CD14-positive monocyte (primary cell): ENCODE measurements around the gene COL5A3. TPM values are rescaled to one million over a fixed set of nuclear protein-coding genes. Genes with fewer than 3 reads are reported as not detected.
A peak's percentile ranks its signal among the peaks of the same experiment; 100 is the strongest.

ENCODE experiments used
- DNase-seq, 3 donors: peaks; one replicate each; pipeline ENCODE4 v3.0.0-alpha.2; 2011 to 2022
- H2AFZ ChIP-seq: 2 replicates; pipeline ENCODE4 v1.6.0; 2012; ENCODE audit warnings: mild to moderate bottlenecking, low read depth, low read length, inconsistent platforms; ENCODE audit not compliant: insufficient read depth, poor library complexity, severe bottlenecking
- H3K27ac ChIP-seq, 2 donors: 1 replicate in 1 of 2; 2 replicates in 1 of 2; pipeline ENCODE4 v1.5.1; 2012 to 2013; ENCODE audit warnings: low read length in 2 of 2, control low read depth in 1 of 2, inconsistent platforms in 1 of 2, low read depth in 1 of 2, mild to moderate bottlenecking in 1 of 2
- H3K27me3 ChIP-seq, 2 donors: one replicate each; pipeline versions ENCODE4 v1.6.0 to v1.6.1; 2011 to 2013; ENCODE audit warnings: low read length in 2 of 2; ENCODE audit not compliant: control insufficient read depth in 2 of 2, insufficient read depth in 2 of 2
- H3K36me3 ChIP-seq, 2 donors: replicated peaks in 1 of 2; 1 replicate in 1 of 2; 2 replicates in 1 of 2; pipeline versions ENCODE4 v1.5.1 to v1.6.1; 2012 to 2013; ENCODE audit warnings: low read length in 2 of 2, control low read depth in 1 of 2, inconsistent platforms in 1 of 2, mild to moderate bottlenecking in 1 of 2; ENCODE audit not compliant: insufficient read depth in 2 of 2, control insufficient read depth in 1 of 2
- H3K4me1 ChIP-seq, 2 donors: 1 replicate in 1 of 2; 2 replicates in 1 of 2; pipeline versions ENCODE4 v1.5.1 to v1.6.1; 2012 to 2013; ENCODE audit warnings: low read length in 2 of 2, control low read depth in 1 of 2, inconsistent platforms in 1 of 2, mild to moderate bottlenecking in 1 of 2, moderate library complexity in 1 of 2; ENCODE audit not compliant: insufficient read depth in 2 of 2, control insufficient read depth in 1 of 2
- H3K4me2 ChIP-seq: replicated peaks from 2 replicates; pipeline ENCODE3; 2012; ENCODE audit warnings: low read length, moderate library complexity, mild to moderate bottlenecking; ENCODE audit not compliant: poor library complexity, severe bottlenecking; ENCODE audit errors: extremely low read depth
- H3K4me3 ChIP-seq, 3 experiments: fragments of 200-600 bp in 1 of 3; sonication (generic) in 1 of 3; replicated peaks in 1 of 3; 1 replicate in 2 of 3; 2 replicates in 1 of 3; pipeline ENCODE4 v1.5.1; 2011 to 2013; ENCODE audit warnings: low read length in 3 of 3, mild to moderate bottlenecking in 3 of 3, control low read depth in 2 of 3, low read depth in 2 of 3, inconsistent platforms in 1 of 3, moderate library complexity in 1 of 3
- H3K79me2 ChIP-seq: 2 replicates; pipeline ENCODE4 v1.6.0; 2012; ENCODE audit warnings: mild to moderate bottlenecking, control low read depth, inconsistent platforms, low read length, moderate library complexity; ENCODE audit not compliant: insufficient read depth
- H3K9ac ChIP-seq: 2 replicates; pipeline ENCODE4 v1.6.0; 2017; ENCODE audit warnings: low read length, mild to moderate bottlenecking; ENCODE audit not compliant: insufficient read depth, poor library complexity, severe bottlenecking
- H3K9me3 ChIP-seq, 2 donors: replicated peaks in 1 of 2; 1 replicate in 1 of 2; 2 replicates in 1 of 2; pipeline versions ENCODE4 v1.5.1 to v1.6.1; 2012 to 2013; ENCODE audit warnings: low read length in 2 of 2, control low read depth in 1 of 2; ENCODE audit not compliant: control insufficient read depth in 1 of 2, insufficient read depth in 1 of 2
- H4K20me1 ChIP-seq: 2 replicates; pipeline ENCODE4 v1.6.0; 2012; ENCODE audit warnings: mild to moderate bottlenecking, low read length, control low read depth, moderate library complexity; ENCODE audit not compliant: insufficient read depth
- H3K27ac Mint-ChIP-seq, 7 donors: one replicate each; pipeline ENCODE4 v1.8.0; 2020; ENCODE audit warnings: mild to moderate bottlenecking in 7 of 7, mixed read lengths in 7 of 7, moderate library complexity in 6 of 7, inconsistent platforms in 2 of 7
- H3K27me3 Mint-ChIP-seq, 3 donors: one replicate each; pipeline ENCODE4 v1.8.0; 2021 to 2022; ENCODE audit warnings: low read depth in 3 of 3, mild to moderate bottlenecking in 3 of 3, mixed read lengths in 3 of 3, moderate library complexity in 3 of 3, inconsistent platforms in 1 of 3
- H3K36me3 Mint-ChIP-seq, 2 donors: one replicate each; pipeline ENCODE4 v1.8.0; 2020; ENCODE audit warnings: mixed read lengths in 2 of 2, inconsistent platforms in 1 of 2, mild to moderate bottlenecking in 1 of 2
- H3K4me1 Mint-ChIP-seq: one replicate; pipeline ENCODE4 v1.8.0; 2020; ENCODE audit warnings: mild to moderate bottlenecking, mixed read lengths
- H3K4me3 Mint-ChIP-seq, 2 donors: one replicate each; pipeline ENCODE4 v1.8.0; 2020; ENCODE audit warnings: mild to moderate bottlenecking in 2 of 2, mixed read lengths in 2 of 2, moderate library complexity in 1 of 2
- H3K9me3 Mint-ChIP-seq, 7 donors: one replicate each; pipeline ENCODE4 v1.8.0; 2020 to 2022; ENCODE audit warnings: mixed read lengths in 7 of 7, mild to moderate bottlenecking in 6 of 7, moderate library complexity in 6 of 7, inconsistent platforms in 2 of 7
- CTCF ChIP-seq: fragments of 200-600 bp; IDR thresholded peaks from one replicate; pipeline ENCODE4 v1.8.0; 2022; ENCODE audit warnings: antibody characterized with exemption, mild to moderate bottlenecking
- WGBS: methylation state at CpG from one replicate; pipeline ENCODE4 v1.1.5; 2013; ENCODE audit warnings: missing lambda C conversion rate; ENCODE audit not compliant: insufficient coverage; 5-methylcytosine and 5-hydroxymethylcytosine counted together
- intact Hi-C, 2 donors: fragments of 100-400 bp; cut with micrococcal nuclease; formaldehyde crosslinking; loops; one replicate each; pipeline versions ENCODE4 v1.15.0 to v1.15.1; 2023
- polyA plus RNA-seq, 3 donors: library from polyadenylated mRNA; depleted of rRNA in 1 of 3; unstranded in 2 of 3; stranded (reverse) in 1 of 3; fragments of 300-500 nt in 2 of 3; fragments of >200 nt in 1 of 3; fragmentation: Illumina TruSeq in 2 of 3; gene quantifications; 1 replicate in 2 of 3; 2 replicates in 1 of 3; pipeline ENCODE4 v1.2.3, GENCODE V29; 2012 to 2021

The COL5A3 gene
- polyA plus RNA-seq, 3 donors = not detected

GRCh38 chr19:10013834-10014618, 3.7 kb upstream of the COL5A3 start:
- intact Hi-C loops = no loop called here
- no peaks in the 10 kb centered on the region for H3K79me2 ChIP-seq
- no CpG with 5 or more reads among the region's 6 CpGs for WGBS
- no peak overlapping the region for H3K4me2 ChIP-seq
- Mint-ChIP-seq H3K4me3 (no peak overlapping the region), H3K4me1 (peaks cover 6% of the 10 kb centered on the region), H3K9me3 (peaks cover 0 to 9% (median 2%) of the 10 kb centered on the region in 7 donors), H3K36me3 (peaks cover 0 to 3% of the 10 kb centered on the region in 2 donors), H3K27me3 (peaks cover 32 to 47% (median 39%) of the 10 kb centered on the region in 3 donors), H3K27ac (no peak overlapping the region)
- H3K9me3 ChIP-seq = no peaks in the 10 kb centered on the region
- no peak overlapping the region for H2AFZ ChIP-seq
- no peaks in the 10 kb centered on the region for H3K36me3 ChIP-seq
- DNase-seq = no peak
- H3K4me3 ChIP-seq = no peak overlapping the region
- H3K9ac ChIP-seq = no peak overlapping the region
- TF ChIP-seq CTCF = no peak
- H3K27ac ChIP-seq = no peak overlapping the region
- H3K4me1 ChIP-seq = no peaks in the 10 kb centered on the region
- no peaks in the 10 kb centered on the region for H4K20me1 ChIP-seq
- H3K27me3 ChIP-seq = peaks cover 15 to 29% of the 10 kb centered on the region in 2 donors

GRCh38 chr19:10013316-10013715, 3.0 kb upstream of the COL5A3 start, which contains the start of gene RDH8:
RDH8 (plus strand) TSS chr19:10013483; CDS start chr19:10013498, 15 bp downstream.
- H3K9me3 Mint-ChIP-seq = peaks cover 0 to 9% (median 4%) of the 10 kb centered on the region in 7 donors
- H3K36me3 ChIP-seq = no peaks in the 10 kb centered on the region
- no peak within 1 kb of the TSS for H3K9ac ChIP-seq
- 76% methylated on average over 9 of the region's 10 CpGs for WGBS
- H3K9me3 ChIP-seq = no peaks in the 10 kb centered on the region
- H3K4me1 Mint-ChIP-seq = peaks cover 6% of the 10 kb centered on the region
- H2AFZ ChIP-seq = no peak within 1 kb of the TSS
- intact Hi-C loops = no loop called here
- H3K4me1 ChIP-seq = no peaks in the 10 kb centered on the region
- H3K27me3 Mint-ChIP-seq = peaks cover 39 to 52% (median 46%) of the 10 kb centered on the region in 3 donors
- H3K27ac ChIP-seq = no peak within 1 kb of the TSS
- no peaks in the 10 kb centered on the region for H4K20me1 ChIP-seq
- no peak within 1 kb of the TSS for H3K4me2 ChIP-seq
- H3K4me3 ChIP-seq = no peak within 1 kb of the TSS
- H3K4me3 Mint-ChIP-seq = peak within 1 kb of the TSS in 1 of 2 donors; percentile 71
- peaks cover 0 to 3% of the 10 kb centered on the region in 2 donors for H3K36me3 Mint-ChIP-seq
- H3K79me2 ChIP-seq = no peaks in the 10 kb centered on the region
- no peak for TF ChIP-seq CTCF
- H3K27me3 ChIP-seq = peaks cover 20 to 36% of the 10 kb centered on the region in 2 donors
- DNase-seq = no peak
- no peak within 1 kb of the TSS for H3K27ac Mint-ChIP-seq
